Measurements from ENCODE around the gene SMYD5.

GRCh38 chr2:73187549-73187948 lies 26.5 kb upstream of the SMYD5 start:
- no peak for TF ChIP-seq GATA2 (IDR thresholded peaks at IDR 0.05; ENCODE audit: low read depth, low read length)
- TF ChIP-seq GATA3 (IDR thresholded peaks at IDR 0.05; ENCODE audit: low read depth, low read length): no peak
